HepG2 (cell line): ENCODE measurements around the gene ADSS1. TPM values are rescaled to one million over a fixed set of nuclear protein-coding genes. Genes with fewer than 3 reads are reported as not detected.

Source experiments
- CERS6 ChIP-seq: sonication (generic); formaldehyde crosslinking; IDR thresholded peaks from 2 replicates; pipeline ENCODE4 v1.5.0; 2020; ENCODE audit warnings: missing genetic modification reagents
- FOXM1 ChIP-seq: sonication (generic); formaldehyde crosslinking; IDR thresholded peaks from 2 replicates; pipeline ENCODE4 v1.5.0; 2020; ENCODE audit warnings: missing genetic modification reagents
- HNRNPH1 ChIP-seq: fragments of 200-400 bp; formaldehyde crosslinking; optimal IDR thresholded peaks from 2 replicates; pipeline ENCODE3; 2017; ENCODE audit warnings: mild to moderate bottlenecking, low read depth, low read length
- KDM3A ChIP-seq: IDR thresholded peaks from 2 replicates; pipeline ENCODE4 v1.6.1; 2018; ENCODE audit warnings: low read depth, missing compliant biosample characterization
- KLF11 ChIP-seq: IDR thresholded peaks from 2 replicates; pipeline ENCODE4 v1.6.1; 2016; ENCODE audit warnings: missing compliant biosample characterization
- KLF15 ChIP-seq: sonication (generic); formaldehyde crosslinking; IDR thresholded peaks from 2 replicates; pipeline ENCODE4 v1.8.1; 2023; ENCODE audit warnings: borderline replicate concordance, mild to moderate bottlenecking, inconsistent platforms, missing genetic modification reagents, mixed read lengths
- RBFOX2 ChIP-seq: fragments of 200-400 bp; formaldehyde crosslinking; IDR thresholded peaks from 2 replicates; pipeline ENCODE4 v1.6.1; 2017; ENCODE audit warnings: low read depth, mild to moderate bottlenecking, low read length
- TARDBP ChIP-seq: sonication (generic); formaldehyde crosslinking; IDR thresholded peaks from 2 replicates; pipeline ENCODE4 v1.8.0; 2022; ENCODE audit warnings: mild to moderate bottlenecking, missing genetic modification reagents
- U2AF1 ChIP-seq: fragments of 200-400 bp; formaldehyde crosslinking; optimal IDR thresholded peaks from 2 replicates; pipeline ENCODE3; 2017; ENCODE audit warnings: mild to moderate bottlenecking, low read depth, low read length
- USF2 ChIP-seq, 2 experiments: sonication (generic) in 1 of 2; formaldehyde crosslinking in 1 of 2; IDR thresholded peaks; 2 replicates each; pipeline versions ENCODE4 v1.5.1 to v1.6.1; 2011 to 2020; ENCODE audit warnings: borderline replicate concordance in 1 of 2, low read depth in 1 of 2, low read length in 1 of 2, mild to moderate bottlenecking in 1 of 2, missing genetic modification reagents in 1 of 2, moderate library complexity in 1 of 2
- ZBTB46 ChIP-seq: sonication (generic); formaldehyde crosslinking; IDR thresholded peaks from 2 replicates; pipeline ENCODE4 v1.4.0; 2020; ENCODE audit warnings: mild to moderate bottlenecking, missing genetic modification reagents, borderline replicate concordance
- ZNF253 ChIP-seq: sonication (generic); formaldehyde crosslinking; IDR thresholded peaks from 2 replicates; pipeline ENCODE4 v1.8.0; 2022; ENCODE audit warnings: mild to moderate bottlenecking, missing genetic modification reagents, borderline replicate concordance
- ZNF3 ChIP-seq: IDR thresholded peaks from 2 replicates; pipeline ENCODE4 v1.7.0; 2017; ENCODE audit warnings: inconsistent platforms
- ZNF557 ChIP-seq: sonication (generic); formaldehyde crosslinking; IDR thresholded peaks from 2 replicates; pipeline ENCODE4 v1.4.0; 2020; ENCODE audit warnings: missing genetic modification reagents
- ZNF570 ChIP-seq: sonication (generic); formaldehyde crosslinking; IDR thresholded peaks from 2 replicates; pipeline ENCODE4 v1.4.0; 2020; ENCODE audit warnings: mild to moderate bottlenecking, missing genetic modification reagents, borderline replicate concordance
- ZNF674 ChIP-seq: sonication (generic); formaldehyde crosslinking; IDR thresholded peaks from 2 replicates; pipeline ENCODE4 v1.5.0; 2020; ENCODE audit warnings: low read depth, mild to moderate bottlenecking, missing genetic modification reagents
- ZNF776 ChIP-seq: sonication (generic); formaldehyde crosslinking; IDR thresholded peaks from 2 replicates; pipeline ENCODE4 v1.4.0; 2020; ENCODE audit warnings: mild to moderate bottlenecking, missing genetic modification reagents
- ZNF841 ChIP-seq: sonication (generic); formaldehyde crosslinking; IDR thresholded peaks from 2 replicates; pipeline ENCODE4 v1.8.1; 2023; ENCODE audit warnings: missing genetic modification reagents, borderline replicate concordance
- ZSCAN29 ChIP-seq: sonication (generic); formaldehyde crosslinking; conservative IDR thresholded peaks from 2 replicates; pipeline ENCODE4 v1.4.0; 2020; ENCODE audit warnings: mild to moderate bottlenecking, missing genetic modification reagents
- polyA plus RNA-seq, 8 experiments: library from polyadenylated mRNA; depleted of rRNA in 3 of 8; stranded (reverse) in 7 of 8; unstranded in 1 of 8; fragments of >200 nt; fragmentation: Illumina TruSeq in 4 of 8; extraction: Trizol in 4 of 8; gene quantifications; 2 replicates each; pipeline versions ENCODE4 v1.2.1 to v1.2.3, GENCODE V29; 2011 to 2016; ENCODE audit warnings: low read depth in 4 of 8, missing spikeins in 1 of 8, mixed read lengths in 1 of 8; ENCODE audit not compliant: insufficient read depth in 1 of 8
- total RNA-seq, 5 experiments: library from RNA; depleted of rRNA; stranded (reverse); fragments of >200 nt; fragmentation: Illumina TruSeq; extraction: Trizol; gene quantifications; 2 replicates each; pipeline ENCODE4 v1.2.3, GENCODE V29; 2016; ENCODE audit warnings: low read depth in 1 of 5
- TF ChIP-seq, protein P1 (sequence below): sonication (generic); formaldehyde crosslinking; IDR thresholded peaks from 2 replicates; pipeline ENCODE4 v1.5.0; 2020; ENCODE audit warnings: missing genetic modification reagents
- TF ChIP-seq, protein P2 (sequence below): sonication (generic); formaldehyde crosslinking; IDR thresholded peaks from 2 replicates; pipeline ENCODE4 v1.4.0; 2020; ENCODE audit warnings: missing genetic modification reagents

The ADSS1 gene
- total and polyA plus RNA-seq, 2 of the 13 experiments (the other 11 are each of a cell fraction or from before 2014, with no cell fraction given) = 1.0 to 36.7 TPM

GRCh38 chr14:104708606-104709268 lies 15.3 kb upstream of the ADSS1 start (continued):
- TF ChIP-seq CERS6 = no peak
- TF ChIP-seq KLF11 (CRISPR knock-in tag) = no peak
- TF ChIP-seq, protein P1, sequence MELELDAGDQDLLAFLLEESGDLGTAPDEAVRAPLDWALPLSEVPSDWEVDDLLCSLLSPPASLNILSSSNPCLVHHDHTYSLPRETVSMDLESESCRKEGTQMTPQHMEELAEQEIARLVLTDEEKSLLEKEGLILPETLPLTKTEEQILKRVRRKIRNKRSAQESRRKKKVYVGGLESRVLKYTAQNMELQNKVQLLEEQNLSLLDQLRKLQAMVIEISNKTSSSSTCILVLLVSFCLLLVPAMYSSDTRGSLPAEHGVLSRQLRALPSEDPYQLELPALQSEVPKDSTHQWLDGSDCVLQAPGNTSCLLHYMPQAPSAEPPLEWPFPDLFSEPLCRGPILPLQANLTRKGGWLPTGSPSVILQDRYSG = no peak
- TF ChIP-seq FOXM1 = no peak
- TF ChIP-seq USF2 (IDR thresholded peaks at IDR 0.05; ENCODE audit: low read depth, low read length) = no peak
- no peak for TF ChIP-seq USF2 (CRISPR knock-in tag; IDR thresholded peaks at IDR 0.05; ENCODE audit: borderline replicate concordance)
- TF ChIP-seq ZSCAN29 (CRISPR knock-in tag) = no peak
- TF ChIP-seq ZNF253 = no peak
- no peak for TF ChIP-seq ZNF557 (CRISPR knock-in tag)
- TF ChIP-seq ZBTB46 (CRISPR knock-in tag) = no peak
- peak; percentile 58; the same call in 1 of the 2 replicates for TF ChIP-seq ZNF776 (CRISPR knock-in tag)
- no peak for TF ChIP-seq U2AF1
- no peak for TF ChIP-seq TARDBP (CRISPR knock-in tag)
- TF ChIP-seq KDM3A (CRISPR knock-in tag) = no peak
- no peak for TF ChIP-seq HNRNPH1
- no peak for TF ChIP-seq ZNF674 (CRISPR knock-in tag)
- TF ChIP-seq ZNF841 (CRISPR knock-in tag) = no peak
- no peak for TF ChIP-seq RBFOX2
- TF ChIP-seq, protein P2, sequence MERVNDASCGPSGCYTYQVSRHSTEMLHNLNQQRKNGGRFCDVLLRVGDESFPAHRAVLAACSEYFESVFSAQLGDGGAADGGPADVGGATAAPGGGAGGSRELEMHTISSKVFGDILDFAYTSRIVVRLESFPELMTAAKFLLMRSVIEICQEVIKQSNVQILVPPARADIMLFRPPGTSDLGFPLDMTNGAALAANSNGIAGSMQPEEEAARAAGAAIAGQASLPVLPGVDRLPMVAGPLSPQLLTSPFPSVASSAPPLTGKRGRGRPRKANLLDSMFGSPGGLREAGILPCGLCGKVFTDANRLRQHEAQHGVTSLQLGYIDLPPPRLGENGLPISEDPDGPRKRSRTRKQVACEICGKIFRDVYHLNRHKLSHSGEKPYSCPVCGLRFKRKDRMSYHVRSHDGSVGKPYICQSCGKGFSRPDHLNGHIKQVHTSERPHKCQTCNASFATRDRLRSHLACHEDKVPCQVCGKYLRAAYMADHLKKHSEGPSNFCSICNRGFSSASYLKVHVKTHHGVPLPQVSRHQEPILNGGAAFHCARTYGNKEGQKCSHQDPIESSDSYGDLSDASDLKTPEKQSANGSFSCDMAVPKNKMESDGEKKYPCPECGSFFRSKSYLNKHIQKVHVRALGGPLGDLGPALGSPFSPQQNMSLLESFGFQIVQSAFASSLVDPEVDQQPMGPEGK (CRISPR knock-in tag) = peak; percentile 43; the same call in 1 of the 2 replicates
- TF ChIP-seq KLF15 (CRISPR knock-in tag) = no peak
- no peak for TF ChIP-seq ZNF3 (CRISPR knock-in tag)
- no peak for TF ChIP-seq ZNF570 (CRISPR knock-in tag)
